K562 (cell line): ENCODE measurements around the gene SOCS3. TPM values are rescaled to one million over a fixed set of nuclear protein-coding genes. Genes with fewer than 3 reads are reported as not detected.

Experiments
- ATAC-seq: fragments of 200-7000 bp; cut with Tn5 transposase; 3 replicates; pipeline ENCODE4 v1.9.1; 2020; ENCODE audit warnings: moderate library complexity
- BruUV-seq: library from RNA; stranded (reverse); fragments of 400-500 nt; replicated peaks from 2 replicates; lab custom pipeline; 2021; lab: Mats Ljungman, UMichigan
- CTCF ChIA-PET: fragments of 300-600 bp; formaldehyde crosslinking; extraction: SDS; loops from one replicate; lab custom pipeline; 2021; ENCODE audit warnings: low intra/inter-chr PET ratio; lab: Yijun Ruan, JAX
- POLR2A ChIA-PET: fragments of 300-600, 350-650 bp; sonication (Branson Sonifier 250); formaldehyde crosslinking; extraction: SDS; loops from one replicate; lab custom pipeline; 2021; ENCODE audit warnings: antibody characterized with exemption, inconsistent platforms; lab: Yijun Ruan, JAX
- DNase-seq, 4 experiments: peaks; one replicate each; pipeline versions ENCODE4 v3.0.0 to v3.0.0-alpha.2; 2011 to 2018; ENCODE audit warnings: low spot score in 3 of 4, mixed read lengths in 3 of 4; ENCODE audit errors: extremely low read depth in 1 of 4
- FAIRE-seq: peaks from 2 replicates; lab custom pipeline; 2011; peaks lifted over from hg19 to GRCh38; lab: Jason Lieb, UNC
- H2AFZ ChIP-seq: 2 replicates; pipeline ENCODE4 v1.6.0; 2011; ENCODE audit warnings: low read depth, low read length, control low read depth, inconsistent platforms
- H3K27ac ChIP-seq: fragments of 200-600 bp; 3 replicates; pipeline ENCODE4 v1.8.0; 2011; ENCODE audit warnings: low read depth, mild to moderate bottlenecking, control low read depth, inconsistent platforms, low read length, moderate library complexity, mixed read lengths; ENCODE audit errors: extremely low read depth
- H3K27me3 ChIP-seq, 2 experiments: fragments of 300-600 bp in 1 of 2; 2 replicates in 1 of 2; 3 replicates in 1 of 2; pipeline versions ENCODE4 v1.6.0 to v1.8.0; 2011; ENCODE audit warnings: inconsistent platforms in 2 of 2, low read length in 2 of 2, mild to moderate bottlenecking in 1 of 2, mixed read lengths in 1 of 2, moderate library complexity in 1 of 2; ENCODE audit not compliant: control insufficient read depth in 2 of 2, insufficient read depth in 2 of 2
- H3K36me3 ChIP-seq: fragments of 300-600 bp; 3 replicates; pipeline ENCODE4 v1.8.0; 2011; ENCODE audit warnings: mild to moderate bottlenecking, low read length, inconsistent platforms; ENCODE audit not compliant: control insufficient read depth, insufficient read depth
- H3K4me1 ChIP-seq, 2 experiments: fragments of 200-600 bp in 1 of 2; replicated peaks in 1 of 2; 2 replicates in 1 of 2; 3 replicates in 1 of 2; pipeline versions ENCODE4 v1.5.1 to v1.8.0; 2011; ENCODE audit warnings: inconsistent platforms in 2 of 2, low read length in 2 of 2, mild to moderate bottlenecking in 1 of 2, mixed read lengths in 1 of 2, moderate library complexity in 1 of 2; ENCODE audit not compliant: control insufficient read depth in 2 of 2, insufficient read depth in 2 of 2
- H3K4me2 ChIP-seq: 2 replicates; pipeline ENCODE4 v1.6.1; 2011; ENCODE audit warnings: low read length, control low read depth, inconsistent platforms, mixed read lengths; ENCODE audit not compliant: insufficient read depth
- H3K4me3 ChIP-seq: fragments of 200-600 bp; sonication (generic), shearing (Covaris generic); 2 replicates; pipeline ENCODE4 v1.5.1; 2016; ENCODE audit warnings: control low read depth, inconsistent platforms
- H3K79me2 ChIP-seq: fragments of 200-600 bp; 3 replicates; pipeline ENCODE4 v1.8.0; 2011; ENCODE audit warnings: low read length, inconsistent platforms; ENCODE audit not compliant: control insufficient read depth, insufficient read depth
- H3K9ac ChIP-seq, 2 experiments: 2 replicates each; pipeline versions ENCODE4 v1.6.0 to v1.6.1; 2011; ENCODE audit warnings: low read depth in 2 of 2, low read length in 2 of 2, control low read depth in 1 of 2, inconsistent platforms in 1 of 2, mild to moderate bottlenecking in 1 of 2, mixed read lengths in 1 of 2; ENCODE audit not compliant: insufficient read depth in 1 of 2
- H3K9me1 ChIP-seq: one replicate; pipeline ENCODE4 v1.6.0; 2011; ENCODE audit warnings: inconsistent platforms, mild to moderate bottlenecking, low read length, moderate library complexity; ENCODE audit not compliant: control insufficient read depth, insufficient read depth
- H3K9me3 ChIP-seq: replicated peaks from 2 replicates; pipeline ENCODE4 v1.5.1; 2011; ENCODE audit warnings: low read depth, low read length, inconsistent platforms; ENCODE audit not compliant: control insufficient read depth, insufficient read depth
- H4K20me1 ChIP-seq: replicated peaks from 2 replicates; pipeline ENCODE4 v1.6.1; 2011; ENCODE audit warnings: low read length, inconsistent platforms, mixed read lengths; ENCODE audit not compliant: control insufficient read depth, insufficient read depth
- FOXP1 ChIP-seq: sonication (generic); formaldehyde crosslinking; IDR thresholded peaks from 2 replicates; pipeline ENCODE4 v1.8.0; 2022; ENCODE audit warnings: mild to moderate bottlenecking, missing genetic modification reagents
- HMGN3 ChIP-seq: IDR thresholded peaks from 2 replicates; pipeline ENCODE4 v1.6.1; 2011; ENCODE audit warnings: borderline replicate concordance, low read depth, mild to moderate bottlenecking, mixed read lengths, low read length; ENCODE audit not compliant: insufficient read length; ENCODE audit errors: extremely low read depth
- PTTG1 ChIP-seq: fragments of 450-650 bp; IDR thresholded peaks from 2 replicates; pipeline ENCODE4 v1.6.1; 2016; ENCODE audit warnings: low read depth, mild to moderate bottlenecking, missing genetic modification characterization, missing compliant biosample characterization
- SFPQ ChIP-seq: fragments of 200-400 bp; formaldehyde crosslinking; IDR thresholded peaks from 2 replicates; pipeline ENCODE4 v1.6.1; 2017; ENCODE audit warnings: mild to moderate bottlenecking, low read depth, low read length, moderate library complexity
- WGBS: fragments of 100-300 bp; shearing (Covaris generic); methylation state at CpG from one replicate; pipeline ENCODE4 v1.1.6; 2016; ENCODE audit warnings: low coverage, mixed read lengths; ENCODE audit not compliant: insufficient coverage; ENCODE audit errors: missing lambda C conversion rate; 5-methylcytosine and 5-hydroxymethylcytosine counted together
- in situ Hi-C: fragments of 300-500 bp; cut with MboI; formaldehyde crosslinking; loops from 4 replicates; pipeline ENCODE4 v1.15.0; 2018; ENCODE audit warnings: inconsistent platforms, mixed read lengths
- intact Hi-C: fragments of 100-400 bp; cut with micrococcal nuclease; formaldehyde crosslinking; loops from 2 replicates; pipeline ENCODE4 v1.14.2; 2022
- polyA plus RNA-seq, 8 experiments: library from polyadenylated mRNA; depleted of rRNA in 4 of 8; stranded (reverse) in 5 of 8; unstranded in 3 of 8; fragments of >200 nt; fragmentation: Nextera tagmentation in 2 of 8; fragmentation: Illumina TruSeq in 1 of 8; extraction: Ambion mirVana in 2 of 8; extraction: Trizol in 1 of 8; gene quantifications; 2 replicates each; pipeline versions ENCODE4 v1.2.1 to v1.2.3, GENCODE V29; 2011 to 2014; ENCODE audit warnings: inconsistent platforms in 1 of 8, missing spikeins in 1 of 8
- total RNA-seq, 7 experiments: library from RNA; depleted of rRNA in 6 of 7; stranded (reverse); fragments of >200 nt in 6 of 7; fragmentation: Illumina TruSeq in 2 of 7; extraction: Trizol in 2 of 7; gene quantifications; 2 replicates each; pipeline versions ENCODE4 v1.2.1 to v1.2.3, GENCODE V29; 2011 to 2021; ENCODE audit warnings: low replicate concordance in 1 of 7

Gene SOCS3
- total and polyA plus RNA-seq, 9 of the 15 experiments (the other 6 are each of a cell fraction or from before 2014, with no cell fraction given), result 0.56 to 38.9 (median 13.7) TPM

- no TSS peak for BruUV-seq
Measured at GRCh38 chr17:78398390-78398789, 38.5 kb upstream of the SOCS3 start.

More at GRCh38 chr17:78398390-78398789, 38.5 kb upstream of the SOCS3 start:
- Histone ChIP-seq H4K20me1 (no peaks in the 10 kb centered on the region), H3K4me3 (no peak overlapping the region), H3K79me2 (peaks cover 5% of the 10 kb centered on the region; the same call in 1 of the 3 replicates), H3K9ac (no peak overlapping the region), H2AFZ (no peak overlapping the region), H3K9me3 (no peaks in the 10 kb centered on the region), H3K9me1 (no peaks in the 10 kb centered on the region), H3K27me3 (no peaks in the 10 kb centered on the region), H3K36me3 (peaks cover 90% of the 10 kb centered on the region; the same call in 2 of the 3 replicates), H3K27ac (no peak overlapping the region), H3K4me1 (peaks cover 0 to 4% of the 10 kb centered on the region in 2 experiments; a peak in 1 of 5 replicates), H3K4me2 (no peak overlapping the region)
- in situ Hi-C loops (no loop called here), intact Hi-C loops (no loop called here)
- DNase-seq, result no peak
- ChIA-PET CTCF (no interaction called here), POLR2A (interaction anchor here (0.5 to 0.6 kb wide), 2 partner anchors 50 to 255 kb away, joined by 3 to 5 read pairs; no protein-coding TSS in a partner anchor)
- no peak for FAIRE-seq
- TF ChIP-seq HMGN3 (no peak), PTTG1 (tag) (no peak), SFPQ (no peak), FOXP1 (CRISPR knock-in tag) (no peak)
- 85% methylated on average over 3 of the region's 3 CpGs for WGBS
- ATAC-seq, result no peak
